GM23338 (cell line): Measurements from ENCODE around the gene HTD2. TPM values are rescaled to one million over a fixed set of nuclear protein-coding genes. Genes with fewer than 3 reads are reported as not detected.

ENCODE experiments used
- ATAC-seq: fragments of 200-7000 bp; cut with Tn5 transposase; 3 replicates; pipeline ENCODE4 v1.9.1; 2020
- DNase-seq: peaks from one replicate; pipeline ENCODE4 v3.0.0-alpha.2; 2015; ENCODE audit warnings: low spot score
- H2AFZ ChIP-seq: fragments of 200-600 bp; sonication (generic); 2 replicates; pipeline ENCODE4 v1.8.0; 2016; ENCODE audit warnings: antibody characterized with exemption, mild to moderate bottlenecking, moderate library complexity
- H3F3A ChIP-seq: fragments of 200-600 bp; sonication (generic); replicated peaks from 2 replicates; pipeline ENCODE4 v1.8.0; 2017; ENCODE audit warnings: antibody characterized with exemption, mixed run types, low read depth
- H3K27ac ChIP-seq: fragments of 200-600 bp; sonication (generic); 2 replicates; pipeline ENCODE4 v1.6.1; 2016; ENCODE audit warnings: low read depth
- H3K27me3 ChIP-seq: fragments of 200-600 bp; sonication (generic); 2 replicates; pipeline ENCODE4 v1.8.0; 2016; ENCODE audit warnings: mild to moderate bottlenecking, mixed run types, moderate library complexity; ENCODE audit not compliant: insufficient read depth
- H3K36me3 ChIP-seq: fragments of 200-600 bp; sonication (generic); 2 replicates; pipeline ENCODE4 v1.8.0; 2016; ENCODE audit warnings: mild to moderate bottlenecking; ENCODE audit not compliant: insufficient read depth
- H3K4me1 ChIP-seq: fragments of 200-600 bp; sonication (generic); 2 replicates; pipeline ENCODE4 v1.8.0; 2016; ENCODE audit warnings: mild to moderate bottlenecking, moderate library complexity; ENCODE audit not compliant: insufficient read depth
- H3K4me2 ChIP-seq: fragments of 200-600 bp; sonication (generic); 2 replicates; pipeline ENCODE4 v1.7.1; 2017; ENCODE audit warnings: mixed run types
- H3K4me3 ChIP-seq: fragments of 200-600 bp; sonication (generic); 2 replicates; pipeline ENCODE4 v1.6.1; 2016; ENCODE audit warnings: mixed run types
- H3K79me2 ChIP-seq: fragments of 200-600 bp; sonication (generic); replicated peaks from 2 replicates; pipeline ENCODE4 v1.8.0; 2017; ENCODE audit warnings: mild to moderate bottlenecking; ENCODE audit not compliant: insufficient read depth
- H3K9me2 ChIP-seq: fragments of 200-600 bp; sonication (generic); 2 replicates; pipeline ENCODE4 v1.8.0; 2017; ENCODE audit not compliant: insufficient read depth
- H4K20me1 ChIP-seq: fragments of 200-600 bp; sonication (generic); replicated peaks from 2 replicates; pipeline ENCODE4 v1.8.0; 2017; ENCODE audit warnings: mild to moderate bottlenecking; ENCODE audit not compliant: insufficient read depth
- H3K27ac Mint-ChIP-seq: 2 replicates; pipeline ENCODE4 v1.8.0; 2020; ENCODE audit warnings: inconsistent platforms, mild to moderate bottlenecking, moderate library complexity, mixed read lengths
- H3K27me3 Mint-ChIP-seq: 3 replicates; pipeline ENCODE4 v1.8.0; 2022; ENCODE audit warnings: low read depth, mild to moderate bottlenecking, moderate library complexity, mixed read lengths, inconsistent platforms; ENCODE audit not compliant: insufficient read depth, poor library complexity
- H3K36me3 Mint-ChIP-seq: 3 replicates; pipeline ENCODE4 v1.8.0; 2021; ENCODE audit warnings: low read depth, mild to moderate bottlenecking, inconsistent platforms, moderate library complexity, mixed read lengths
- H3K4me1 Mint-ChIP-seq: 3 replicates; pipeline ENCODE4 v1.8.0; 2020; ENCODE audit warnings: mild to moderate bottlenecking, inconsistent platforms, mixed read lengths
- H3K4me3 Mint-ChIP-seq: 3 replicates; pipeline ENCODE4 v1.8.0; 2021; ENCODE audit warnings: moderate library complexity, mild to moderate bottlenecking, inconsistent platforms, mixed read lengths
- H3K9me3 Mint-ChIP-seq: 3 replicates; pipeline ENCODE4 v1.8.0; 2020; ENCODE audit warnings: moderate library complexity, mild to moderate bottlenecking, inconsistent platforms, mixed read lengths
- CREB1 ChIP-seq: fragments of 250-450 bp; sonication (Bioruptor Pico); IDR thresholded peaks from 2 replicates; pipeline ENCODE4 v1.5.0; 2020; ENCODE audit warnings: low read depth, mild to moderate bottlenecking, moderate library complexity
- CTCF ChIP-seq, 2 experiments: fragments of 200-600 bp in 1 of 2; sonication (generic) in 1 of 2; conservative IDR thresholded peaks; 2 replicates each; pipeline versions ENCODE4 v1.5.1 to v1.6.1; 2016 to 2017; ENCODE audit warnings: antibody characterized with exemption in 2 of 2, low read depth in 2 of 2, mild to moderate bottlenecking in 2 of 2, moderate library complexity in 1 of 2
- ETS1 ChIP-seq: IDR thresholded peaks from 2 replicates; pipeline ENCODE4 v1.6.1; 2016; ENCODE audit warnings: antibody characterized with exemption
- EZH2 ChIP-seq: fragments of 200-600 bp; sonication (generic); IDR thresholded peaks from one replicate; pipeline ENCODE4 v1.8.0; 2017; ENCODE audit warnings: antibody characterized with exemption, mild to moderate bottlenecking, low read depth; ENCODE audit not compliant: unreplicated experiment
- EZH2phosphoT487 ChIP-seq: fragments of 200-600 bp; sonication (generic); IDR thresholded peaks from one replicate; pipeline ENCODE4 v1.8.1; 2018; ENCODE audit warnings: antibody characterized with exemption; ENCODE audit not compliant: unreplicated experiment
- JUNB ChIP-seq: IDR thresholded peaks from one replicate; pipeline ENCODE4 v1.6.1; 2016; ENCODE audit warnings: antibody characterized with exemption; ENCODE audit not compliant: unreplicated experiment
- NANOG ChIP-seq: IDR thresholded peaks from 2 replicates; pipeline ENCODE4 v1.6.1; 2016; ENCODE audit warnings: antibody characterized with exemption, borderline replicate concordance
- POLR2AphosphoS5 ChIP-seq: IDR thresholded peaks from 2 replicates; pipeline ENCODE4 v1.6.1; 2016; ENCODE audit warnings: antibody characterized with exemption, low read depth
- STAT1 ChIP-seq: IDR thresholded peaks from one replicate; pipeline ENCODE4 v1.6.1; 2016; ENCODE audit warnings: antibody characterized with exemption; ENCODE audit not compliant: unreplicated experiment
- ZNF114 ChIP-seq: fragments of 250-450 bp; sonication (Bioruptor Pico); IDR thresholded peaks from 2 replicates; pipeline ENCODE4 v1.5.0; 2020; ENCODE audit warnings: mild to moderate bottlenecking, moderate library complexity
- ZNF331 ChIP-seq: fragments of 250-450 bp; sonication (Bioruptor Pico); IDR thresholded peaks from 2 replicates; pipeline ENCODE4 v1.5.0; 2020; ENCODE audit warnings: low read depth, mild to moderate bottlenecking, moderate library complexity
- polyA plus RNA-seq: library from polyadenylated mRNA; unstranded; fragments of >200 nt; fragmentation: Nextera tagmentation; extraction: Ambion mirVana; gene quantifications from 2 replicates; pipeline ENCODE4 v1.2.1, GENCODE V29; 2016
- total RNA-seq: library from RNA; depleted of rRNA; stranded (reverse); fragments of >200 nt; shearing (Covaris generic); gene quantifications from 2 replicates; pipeline ENCODE4 v1.2.3, GENCODE V29; 2014

Gene HTD2
- total and polyA plus RNA-seq, 2 experiments from 2014 or later, result 19.3 to 24.2 TPM

GRCh38 chr3:58331593-58332152 lies 25.4 kb downstream of the HTD2 start:
- TF ChIP-seq ZNF331 (CRISPR knock-in tag) (no peak), ZNF114 (CRISPR knock-in tag) (no peak), POLR2AphosphoS5 (no peak), STAT1 (no peak), JUNB (no peak), NANOG (no peak), CTCF (conservative IDR thresholded peaks at IDR 0.05; ENCODE audit: low read depth in 2 of 2) (no peak), EZH2phosphoT487 (no peak), ETS1 (no peak), EZH2 (no peak)
- peak overlapping the region; percentile 85 for H3K4me3 Mint-ChIP-seq
- H3K79me2 ChIP-seq, result no peaks in the 10 kb centered on the region
- H3K27me3 Mint-ChIP-seq, result peaks cover 15% of the 10 kb centered on the region
- H3K4me1 ChIP-seq, result peaks cover 11% of the 10 kb centered on the region
- H3K36me3 Mint-ChIP-seq, result no peaks in the 10 kb centered on the region
- H3K27ac ChIP-seq, result no peak overlapping the region
- no peaks in the 10 kb centered on the region for H3K9me3 Mint-ChIP-seq
- peak overlapping the region; percentile 93 for H3K4me2 ChIP-seq
- H3K4me1 Mint-ChIP-seq, result peaks cover 18% of the 10 kb centered on the region
- no peak for DNase-seq
- H2AFZ ChIP-seq, result peak overlapping the region; percentile 100; the same call in 1 of the 2 replicates
- H3K27me3 ChIP-seq, result peaks cover 25% of the 10 kb centered on the region
- H3K27ac Mint-ChIP-seq, result no peak overlapping the region
- H3K36me3 ChIP-seq, result no peaks in the 10 kb centered on the region
- no peaks in the 10 kb centered on the region for H3K9me2 ChIP-seq
- no peak overlapping the region for H3K4me3 ChIP-seq
- ATAC-seq, result no peak
- no peaks in the 10 kb centered on the region; the same call in 1 of the 2 replicates for H3F3A ChIP-seq
- no peaks in the 10 kb centered on the region for H4K20me1 ChIP-seq

- Histone ChIP-seq H2AFZ (peak within 1 kb of the TSS; percentile 100), H3K27ac (no peak within 1 kb of the TSS)
- peaks cover 15% of the 10 kb centered on the region for H3K27me3 Mint-ChIP-seq
Observed at GRCh38 chr3:58332575-58333188, 26.4 kb downstream of the HTD2 start, which contains the start of gene PXK. Gene PXK (plus strand): TSS chr3:58332892. CDS start chr3:58332989, 97 bp downstream.

More at GRCh38 chr3:58332575-58333188, 26.4 kb downstream of the HTD2 start, which contains the start of gene PXK:
- H4K20me1 ChIP-seq, result no peaks in the 10 kb centered on the region
- H3K79me2 ChIP-seq, result no peaks in the 10 kb centered on the region
- DNase-seq, result peak; percentile 84
- H3K4me3 Mint-ChIP-seq, result peak within 1 kb of the TSS; percentile 85
- peaks cover 11% of the 10 kb centered on the region for H3K4me1 ChIP-seq
- peak; percentile 64 for TF ChIP-seq CREB1
- TF ChIP-seq CTCF (conservative IDR thresholded peaks at IDR 0.05; ENCODE audit: low read depth in 2 of 2), result no peak; a peak in 1 of 4 replicates
- no peaks in the 10 kb centered on the region for H3K36me3 Mint-ChIP-seq
- peak; percentile 93 for ATAC-seq
- no peaks in the 10 kb centered on the region for H3K36me3 ChIP-seq
- H3K9me3 Mint-ChIP-seq, result no peaks in the 10 kb centered on the region
- peaks cover 18% of the 10 kb centered on the region for H3K4me1 Mint-ChIP-seq
- H3F3A ChIP-seq, result no peaks in the 10 kb centered on the region; the same call in 1 of the 2 replicates
- H3K4me3 ChIP-seq, result peak within 1 kb of the TSS; percentile 85
- H3K4me2 ChIP-seq, result peak within 1 kb of the TSS; percentile 93
- no peak within 1 kb of the TSS for H3K27ac Mint-ChIP-seq
- no peaks in the 10 kb centered on the region for H3K9me2 ChIP-seq
- peaks cover 25% of the 10 kb centered on the region for H3K27me3 ChIP-seq
